GM19239 (cell line): Measurements from ENCODE around the gene TMC1.
"Not testable (repeated sequence)": the region's sequence is repeated elsewhere in the genome, so short reads cannot be mapped to it uniquely, and the experiment has no call there.

Experiments
- DNase-seq: peaks from one replicate; pipeline ENCODE4 v3.0.0; 2011; ENCODE audit warnings: low spot score; ENCODE audit not compliant: insufficient read length
- FAIRE-seq: peaks from 2 replicates; lab custom pipeline; 2011; peaks lifted over from hg19 to GRCh38; lab: Jason Lieb, UNC

TMC1 gene

DNA sequence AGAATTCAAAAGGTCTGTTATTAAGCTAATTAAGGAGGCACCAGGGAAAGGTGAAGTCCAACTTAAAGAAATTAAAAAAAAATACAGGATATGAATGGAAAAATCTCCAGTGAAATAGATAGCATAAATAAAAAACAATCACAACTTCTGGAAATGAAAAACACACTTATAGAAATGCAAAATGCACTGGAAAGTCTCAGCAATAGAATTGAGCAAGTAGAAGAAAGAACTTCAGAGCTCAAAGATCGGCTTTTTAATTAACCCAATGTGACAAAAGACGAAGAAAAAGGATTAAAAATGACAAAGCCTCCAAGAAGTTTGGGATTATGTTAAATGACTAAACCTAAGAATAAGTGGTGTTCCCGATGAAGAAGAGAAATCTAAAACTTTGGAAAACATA, 323.6 kb downstream of the TMC1 start:
- not testable (repeated sequence) for FAIRE-seq, DNase-seq

DNA sequence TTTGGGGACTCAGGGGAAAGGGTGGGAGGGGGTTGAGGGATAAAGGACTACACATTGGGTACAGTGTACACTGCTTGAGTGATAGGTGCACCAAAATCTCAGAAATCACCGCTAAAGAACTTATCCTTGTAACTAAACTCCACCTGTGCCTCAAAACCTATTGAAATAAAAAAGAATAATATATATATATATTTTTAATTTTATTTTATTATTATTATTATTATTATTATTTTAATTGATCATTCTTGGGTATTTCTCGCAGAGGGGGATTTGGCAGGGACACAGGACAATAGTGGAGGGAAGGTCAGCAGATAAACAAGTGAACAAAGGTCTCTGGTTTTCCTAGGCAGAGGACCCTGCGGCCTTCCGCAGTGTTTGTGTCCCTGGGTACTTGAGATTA, 328.8 kb downstream of the TMC1 start:
- not testable (repeated sequence) for DNase-seq, FAIRE-seq

DNA sequence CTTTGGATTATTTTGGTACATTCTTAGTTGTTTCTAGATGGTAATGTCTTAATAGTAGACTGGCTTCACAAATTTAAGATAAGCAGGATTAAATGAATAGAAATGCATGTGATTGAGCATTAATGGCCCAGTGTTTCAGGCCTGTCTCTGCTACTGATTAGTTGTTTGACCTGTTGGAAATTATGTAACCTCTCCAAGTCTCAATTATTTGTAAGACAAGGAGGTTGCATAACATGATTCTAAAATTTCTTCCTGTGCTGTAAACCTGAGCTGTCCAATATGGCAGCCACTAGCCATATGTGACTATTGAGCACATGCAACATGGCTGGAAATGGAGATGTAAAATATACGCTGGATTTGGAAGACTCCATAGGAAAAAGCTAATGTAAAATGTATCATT, 333.9 kb downstream of the TMC1 start:
- FAIRE-seq = no peak
- DNase-seq = no peak

DNA sequence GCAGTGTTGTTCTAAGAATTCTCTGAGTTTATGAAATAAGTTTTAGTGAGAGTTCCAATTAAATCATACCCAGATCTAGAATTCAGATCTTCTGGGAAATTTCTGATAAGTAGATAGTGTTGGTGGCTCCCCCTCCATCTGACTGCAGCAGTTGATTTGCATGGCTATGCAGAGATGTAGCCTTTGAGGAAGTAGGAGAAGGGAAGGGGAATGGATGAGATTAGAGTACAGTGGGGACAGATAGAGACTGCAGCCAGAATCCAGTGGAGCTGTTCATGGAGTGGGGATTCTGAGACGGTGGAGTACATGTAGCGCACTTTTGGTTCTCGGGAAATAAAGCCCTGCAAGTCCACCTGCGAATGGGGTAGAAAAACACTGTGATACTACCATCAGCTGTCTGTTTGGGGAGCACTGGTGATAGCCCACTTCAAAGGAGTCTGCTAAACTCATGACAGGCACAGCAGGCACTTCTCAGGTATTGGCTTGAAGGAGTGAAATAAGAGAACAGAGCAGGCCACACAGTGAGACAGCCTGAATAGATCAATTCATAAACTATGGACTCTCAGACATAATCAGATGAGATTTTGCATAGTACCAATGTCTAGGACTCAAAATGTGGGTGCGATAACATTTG, 334.6 kb downstream of the TMC1 start:
- no peak for FAIRE-seq

DNA sequence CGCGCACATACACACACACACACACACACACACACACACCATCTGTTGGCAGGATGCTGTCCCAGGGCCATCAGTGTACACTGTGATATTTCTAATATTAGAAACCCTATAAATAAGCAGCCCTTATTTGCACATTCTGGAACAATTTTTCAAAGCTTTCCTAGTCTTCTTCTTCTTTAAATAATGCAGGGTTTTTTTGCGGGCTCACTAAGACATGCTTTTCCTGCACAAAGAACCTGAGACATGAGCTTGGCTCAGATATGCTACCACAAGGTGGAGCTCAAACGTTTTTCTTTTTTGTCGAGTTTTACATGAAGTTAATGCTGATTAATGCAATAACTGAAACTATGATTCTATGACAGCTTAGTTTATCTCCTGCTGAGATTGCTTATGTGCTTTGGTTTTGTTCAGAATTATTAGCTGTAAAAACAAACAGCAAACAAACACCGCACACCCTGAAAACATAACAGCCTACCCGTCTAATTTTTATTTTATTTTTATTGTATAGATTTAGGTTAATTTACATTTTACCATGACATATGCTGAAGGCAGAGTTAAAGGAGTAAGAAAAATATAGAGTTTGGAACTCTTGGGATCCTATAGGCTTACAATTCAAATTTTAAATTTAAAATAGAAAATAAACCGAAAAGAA, 335.7 kb downstream of the TMC1 start:
- DNase-seq (no peak), FAIRE-seq (peak; percentile 62)

More for the DNA sequence above, 334.6 kb downstream of the TMC1 start:
- no peak for DNase-seq

DNA sequence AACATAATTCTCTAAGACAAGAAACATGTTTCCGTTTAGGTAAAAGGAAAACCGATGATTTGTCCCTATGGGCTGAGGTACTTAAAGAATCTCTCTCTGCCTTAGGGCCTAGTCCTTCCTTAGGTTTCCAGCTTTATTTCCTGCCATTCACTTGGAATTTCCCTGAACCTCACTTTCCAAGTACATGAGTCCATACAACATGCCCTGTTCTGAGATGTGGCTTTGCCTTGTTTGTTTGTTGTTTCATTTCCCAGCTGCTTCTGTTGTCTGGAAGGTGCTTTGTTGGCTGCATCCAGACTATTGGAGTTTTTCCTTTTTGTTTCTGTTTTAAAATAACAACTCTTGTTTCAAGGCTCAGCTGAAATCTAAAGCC, 336.2 kb downstream of the TMC1 start:
- FAIRE-seq = no peak

DNA sequence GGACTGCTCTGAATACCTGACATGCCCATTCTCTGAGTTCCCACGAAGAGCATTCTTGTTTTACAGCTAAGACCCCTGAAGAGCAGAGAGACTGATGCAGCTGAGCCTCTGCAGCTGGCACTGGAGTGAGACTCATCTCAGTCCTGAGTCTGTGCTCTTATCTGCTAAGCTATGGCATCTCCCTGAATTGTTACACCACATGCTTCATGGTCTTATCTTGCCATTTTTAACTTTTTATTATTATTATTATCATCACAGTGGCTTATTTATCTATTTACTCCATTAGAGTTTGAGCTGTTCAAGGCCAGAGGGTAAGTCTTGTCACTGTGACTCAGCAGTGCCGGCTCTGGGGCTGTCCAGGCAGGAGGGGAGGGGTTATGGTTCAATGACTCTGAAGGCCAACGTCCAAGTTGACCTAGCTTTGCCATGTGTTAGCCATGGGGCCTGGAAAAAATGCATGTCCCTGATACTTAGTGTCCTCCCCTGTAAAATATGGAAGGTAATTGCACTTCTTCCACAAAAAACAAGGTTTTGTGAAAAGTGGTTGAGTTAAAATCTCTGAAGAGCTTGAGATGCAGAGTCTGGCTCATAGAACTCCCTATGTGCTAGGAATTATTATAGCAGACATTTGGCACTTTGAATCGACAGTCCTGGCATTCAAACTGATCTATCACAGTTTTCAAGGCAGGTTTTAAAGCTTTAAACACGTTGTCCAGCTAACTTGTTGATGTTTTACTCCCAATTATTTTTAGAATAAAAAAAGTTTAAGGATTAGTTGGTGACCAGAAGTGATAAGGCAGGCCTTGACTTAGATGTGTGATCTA, 336.9 kb downstream of the TMC1 start:
- FAIRE-seq = no peak
- no peak for DNase-seq

More for the DNA sequence above, 336.2 kb downstream of the TMC1 start:
- no peak for DNase-seq

DNA sequence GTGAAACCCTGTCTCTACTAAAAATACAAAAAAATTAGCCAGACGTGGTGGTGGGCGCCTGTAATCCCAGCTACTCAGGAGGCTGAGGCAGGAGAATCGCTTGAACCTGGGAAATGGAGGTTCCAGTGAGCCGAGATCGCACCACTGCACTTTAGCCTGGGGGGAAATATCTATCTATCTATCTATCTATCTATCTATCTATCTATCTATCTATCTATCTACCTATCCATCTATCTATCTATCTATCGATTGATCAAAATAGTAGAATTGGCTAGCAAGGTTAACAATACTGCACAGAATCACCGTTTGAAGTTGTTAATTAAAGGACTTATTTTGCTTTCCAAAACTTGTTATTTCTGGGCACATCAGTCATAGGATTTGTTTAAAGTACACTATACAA, 341.4 kb downstream of the TMC1 start:
- not testable (repeated sequence) for FAIRE-seq, DNase-seq

DNA sequence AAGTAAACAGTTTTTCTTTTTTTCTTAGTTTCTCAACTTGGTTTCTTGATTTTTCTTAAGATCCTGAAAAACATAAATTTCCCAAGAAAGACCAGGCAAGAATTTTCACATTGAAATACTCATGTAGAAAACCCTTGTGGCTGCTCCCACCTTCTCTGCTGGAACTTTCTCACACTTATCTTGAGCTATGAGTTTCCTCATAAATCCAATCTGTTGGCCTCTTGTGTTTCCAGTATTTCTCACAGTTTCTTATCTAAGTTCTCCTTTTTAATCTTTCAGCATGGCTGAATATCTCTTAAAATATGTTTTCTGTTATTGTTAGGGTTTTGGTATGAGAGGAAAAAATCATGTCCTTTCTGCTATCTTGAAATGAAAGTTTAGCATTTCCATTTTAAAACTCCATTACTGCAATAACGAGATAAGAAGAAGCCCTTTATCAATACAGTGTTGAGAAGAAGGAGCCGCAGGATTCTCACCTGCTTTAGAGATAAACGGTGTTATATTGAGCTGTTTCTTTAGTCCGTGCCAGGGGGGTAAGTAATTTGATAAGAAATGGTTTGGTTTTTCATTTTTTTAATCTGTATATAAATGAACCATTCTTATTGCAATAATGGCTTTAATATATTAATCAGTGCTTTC, 342.2 kb downstream of the TMC1 start:
- no peak for FAIRE-seq
- DNase-seq = no peak

DNA sequence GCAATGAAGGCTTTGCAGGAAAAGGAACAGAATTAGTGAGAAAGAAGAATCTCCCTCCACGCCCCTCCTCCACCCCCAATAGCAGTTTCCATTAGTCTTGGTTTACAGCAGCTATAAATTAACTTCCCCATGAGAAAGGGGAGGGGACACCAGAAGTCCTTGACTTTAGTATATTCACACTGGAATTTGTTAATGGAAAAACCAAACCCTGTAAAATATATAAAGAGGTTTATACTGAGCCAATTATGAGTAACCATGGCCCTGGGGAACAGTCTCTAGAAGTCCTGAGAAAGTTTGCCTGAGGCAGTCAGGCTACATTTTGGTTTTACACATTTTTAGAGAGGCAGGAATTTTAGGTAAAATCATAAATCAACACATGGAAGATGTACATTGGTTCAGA, 342.9 kb downstream of the TMC1 start:
- no peak for FAIRE-seq
- no peak for DNase-seq

DNA sequence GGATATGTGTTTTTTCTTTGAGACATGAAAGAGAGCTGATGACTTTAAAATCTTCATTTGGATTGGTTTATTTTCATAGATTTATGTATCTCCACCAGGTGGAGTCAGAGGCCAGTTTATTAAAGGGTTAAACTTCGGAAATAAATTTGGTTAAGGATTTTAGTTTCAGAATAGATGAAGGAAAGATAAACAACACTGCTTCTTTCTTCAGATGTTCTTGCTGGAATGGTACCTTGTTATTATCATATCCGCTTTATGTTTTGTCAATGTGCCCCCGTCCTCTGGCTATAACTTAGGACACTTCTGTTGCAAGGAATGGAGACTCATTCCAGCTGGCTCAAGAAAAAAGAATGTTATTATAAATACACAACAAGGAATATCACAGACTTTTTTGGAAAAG, 350.3 kb downstream of the TMC1 start:
- DNase-seq = no peak

DNA sequence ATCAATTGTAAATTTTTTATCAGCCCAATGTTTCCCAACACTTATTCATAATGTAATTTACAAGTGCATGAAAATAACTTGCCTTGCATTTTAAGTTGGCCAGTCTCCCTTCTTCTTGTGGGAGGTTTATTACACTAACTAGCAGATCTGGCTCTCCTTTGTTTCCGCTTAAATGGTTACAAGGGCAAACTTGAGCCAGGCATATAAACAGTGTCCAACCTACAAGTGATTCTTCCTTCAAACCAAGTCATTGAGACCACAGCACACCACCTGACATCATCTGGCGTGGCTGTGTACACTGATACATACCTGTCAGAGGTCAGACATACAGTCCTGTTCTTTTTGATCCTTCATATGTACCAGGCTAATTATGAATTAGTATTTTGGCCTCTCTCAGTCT, 351.3 kb downstream of the TMC1 start:
- no peak for FAIRE-seq

More for the DNA sequence above, 350.3 kb downstream of the TMC1 start:
- no peak for FAIRE-seq

DNA sequence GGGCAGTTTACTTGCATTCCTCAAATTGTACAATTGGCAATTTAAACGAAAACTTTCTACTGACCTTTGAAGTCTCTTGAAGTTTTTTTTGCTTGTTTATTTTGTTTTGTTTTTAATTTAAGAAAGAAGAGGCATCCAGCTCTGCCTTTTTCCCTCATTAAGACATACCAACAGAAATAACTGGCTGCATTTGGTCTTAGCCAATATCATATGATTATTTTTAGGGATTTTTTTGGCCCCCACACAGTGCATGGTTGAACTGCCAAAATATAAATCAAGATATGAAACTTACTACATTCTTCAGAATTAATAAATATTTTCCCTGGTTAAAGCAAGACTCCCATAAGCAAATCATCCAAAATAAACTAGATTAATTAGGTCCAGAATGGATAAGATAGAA, 352.0 kb downstream of the TMC1 start:
- DNase-seq (no peak), FAIRE-seq (no peak)

More for the DNA sequence above, 351.3 kb downstream of the TMC1 start:
- DNase-seq = no peak

DNA sequence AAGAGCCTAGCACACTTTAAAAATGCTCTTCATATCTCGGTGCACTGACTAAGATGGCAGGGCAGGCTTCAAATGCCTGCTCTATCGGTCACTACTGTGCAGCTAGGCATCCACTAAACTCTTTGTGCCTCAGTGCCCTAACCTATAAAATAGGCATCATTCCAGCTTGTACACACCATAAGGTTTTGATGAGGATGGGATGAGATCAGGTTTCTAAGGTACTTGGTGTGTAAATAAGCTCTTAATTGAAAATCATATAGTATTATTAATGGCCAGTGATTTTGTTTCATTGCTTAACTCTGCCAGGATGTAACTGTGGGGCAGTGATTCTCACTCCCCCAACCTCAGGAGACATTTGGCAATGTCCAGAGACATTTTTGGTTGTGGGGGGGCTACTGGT, 352.9 kb downstream of the TMC1 start:
- DNase-seq (no peak), FAIRE-seq (no peak)

DNA sequence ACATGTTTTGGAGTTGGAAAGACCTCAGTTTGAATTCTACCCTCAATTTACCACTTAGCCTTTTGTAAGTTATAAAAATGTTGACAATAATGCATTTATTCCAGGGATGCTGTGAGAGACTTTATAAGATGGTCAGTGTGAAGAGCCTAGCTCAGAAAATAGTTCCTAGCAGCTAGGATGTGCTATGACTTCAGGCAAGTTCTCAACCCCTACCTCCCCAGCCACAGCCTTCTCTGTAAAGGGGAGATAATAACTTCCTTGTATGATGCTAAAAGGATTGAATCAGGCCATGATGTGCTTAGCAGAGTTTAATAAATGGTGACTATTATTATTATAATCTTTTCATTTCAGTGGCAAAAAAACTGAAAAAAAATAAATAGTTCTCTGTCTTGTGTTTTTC, 353.8 kb downstream of the TMC1 start:
- FAIRE-seq (no peak), DNase-seq (no peak)

DNA sequence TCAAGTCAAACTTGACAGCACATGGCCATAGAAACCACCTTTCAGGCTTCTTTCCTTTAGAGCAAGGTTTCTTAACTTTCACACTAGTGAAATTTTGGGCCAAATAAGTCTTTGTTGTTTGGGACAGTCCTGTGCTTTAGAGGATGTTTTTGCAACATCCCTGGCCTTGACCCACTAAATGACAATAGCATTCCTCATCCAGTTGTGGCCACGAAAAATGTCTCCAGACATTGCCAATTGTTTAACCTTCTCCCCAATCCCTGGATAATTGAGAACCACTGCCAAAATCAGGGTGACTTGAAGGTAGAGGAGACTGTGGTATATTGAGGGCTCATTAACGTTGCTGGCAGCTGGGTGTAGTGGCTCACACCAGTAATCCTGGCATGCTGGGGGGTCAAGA, 359.4 kb downstream of the TMC1 start:
- DNase-seq (no peak), FAIRE-seq (no peak)

DNA sequence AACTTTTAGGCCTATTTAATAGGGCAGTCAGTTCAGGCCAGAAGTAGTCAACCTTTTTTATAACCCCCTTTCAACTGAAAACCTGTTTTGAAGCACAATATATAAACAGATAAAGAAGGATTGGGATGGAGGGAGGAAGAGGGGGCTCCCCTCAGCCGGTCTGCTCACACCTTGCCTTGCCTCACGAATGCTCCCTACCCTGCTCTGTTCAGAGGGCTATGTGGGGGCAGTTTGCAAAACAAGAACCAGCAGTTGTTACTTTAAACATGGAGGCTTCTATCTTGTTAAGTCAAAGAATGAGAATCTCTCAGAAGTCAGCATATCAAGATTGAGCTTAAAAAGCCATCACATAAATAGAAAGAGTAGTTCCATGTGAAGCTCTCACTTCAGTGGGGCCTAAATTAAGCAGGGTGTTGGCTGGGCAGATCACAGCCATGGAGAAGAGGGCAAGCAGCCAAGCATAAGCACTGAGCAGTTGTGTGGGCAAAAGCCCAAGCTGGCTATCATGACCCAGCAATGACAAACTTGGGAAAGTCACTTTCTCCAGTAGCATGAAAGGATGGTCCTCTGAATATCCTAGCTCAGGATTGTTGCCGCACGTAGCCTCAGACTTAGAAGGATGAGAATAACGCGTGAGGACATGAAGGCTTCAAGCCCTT, 360.8 kb downstream of the TMC1 start:
- DNase-seq = no peak
- no peak for FAIRE-seq

DNA sequence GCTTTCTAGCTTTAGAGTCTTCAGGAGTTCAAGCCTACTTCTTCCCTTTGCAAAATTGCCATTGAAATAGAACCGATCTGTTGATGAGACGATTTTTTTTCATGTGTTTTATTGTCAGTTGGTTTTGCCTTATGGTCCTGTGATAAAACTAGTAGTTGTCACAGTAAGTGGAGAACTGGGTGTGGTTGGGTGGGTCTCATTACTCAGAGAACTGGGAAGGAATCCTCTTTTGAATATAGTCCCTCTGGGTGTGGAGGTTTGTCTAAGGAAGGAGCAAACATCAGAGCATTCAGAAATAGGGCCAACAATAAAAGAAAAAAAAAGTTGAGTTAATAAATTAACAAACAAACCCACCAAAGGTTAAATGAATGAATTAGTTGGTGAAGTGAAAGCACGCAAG, 362.5 kb downstream of the TMC1 start:
- DNase-seq (no peak), FAIRE-seq (no peak)

DNA sequence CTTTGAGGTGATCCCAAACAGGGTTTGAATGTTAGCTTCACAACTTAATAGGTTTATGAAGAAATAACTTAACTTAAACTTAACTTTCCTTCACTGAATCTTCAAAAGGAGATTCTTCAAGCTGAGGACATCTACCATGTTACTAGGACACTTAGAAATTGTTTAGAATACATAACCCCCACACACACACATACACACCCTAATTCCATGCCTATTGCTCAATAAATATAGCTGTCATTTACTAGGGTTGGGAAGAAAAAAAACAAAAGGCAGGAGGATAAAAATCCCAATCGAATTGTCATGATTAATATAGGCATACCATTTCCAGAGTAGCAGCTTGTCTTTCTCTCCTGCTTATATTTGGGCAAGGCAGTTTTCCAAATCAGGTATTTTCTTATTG, 363.1 kb downstream of the TMC1 start:
- DNase-seq (no peak), FAIRE-seq (no peak)
